Measurements from ENCODE around the gene ADAMTS15. TPM values are rescaled to one million over a fixed set of nuclear protein-coding genes. Genes with fewer than 3 reads are reported as not detected.

Gene ADAMTS15
- total RNA-seq, 1 donor from 2014 or later, result 0.15 TPM

GRCh38 chr11:130416530-130416882 is 31.9 kb upstream of the ADAMTS15 start:
- ATAC-seq (no peak), DNase-seq (ENCODE audit: low spot score) (no peak)

GRCh38 chr11:130416906-130417305 is 31.5 kb upstream of the ADAMTS15 start:
- no peak for ATAC-seq
- no peak for DNase-seq (ENCODE audit: low spot score)

- DNase-seq (ENCODE audit: low spot score) (no peak), ATAC-seq (no peak)
Measured at GRCh38 chr11:130418210-130418609, 30.2 kb upstream of the ADAMTS15 start.

- no peak for ATAC-seq
Measured at GRCh38 chr11:130418756-130419155, 29.7 kb upstream of the ADAMTS15 start.

GRCh38 chr11:130420478-130421198 is 27.8 kb upstream of the ADAMTS15 start:
- no peak for DNase-seq (ENCODE audit: low spot score)
- ATAC-seq, result peak; percentile 21

More at GRCh38 chr11:130418756-130419155, 29.7 kb upstream of the ADAMTS15 start:
- no peak for DNase-seq (ENCODE audit: low spot score)

GRCh38 chr11:130421199-130421585 is 27.3 kb upstream of the ADAMTS15 start:
- DNase-seq (ENCODE audit: low spot score), result no peak

GRCh38 chr11:130421697-130422096 is 26.7 kb upstream of the ADAMTS15 start:
- ATAC-seq, result no peak
- no peak for DNase-seq (ENCODE audit: low spot score)

More at GRCh38 chr11:130421199-130421585, 27.3 kb upstream of the ADAMTS15 start:
- ATAC-seq, result no peak

GRCh38 chr11:130422251-130422995 is 26.0 kb upstream of the ADAMTS15 start:
- DNase-seq (ENCODE audit: low spot score) (no peak), ATAC-seq (no peak)

- ATAC-seq, result no peak
Measured at GRCh38 chr11:130423541-130424142, 24.8 kb upstream of the ADAMTS15 start.

GRCh38 chr11:130424613-130425140 is 23.8 kb upstream of the ADAMTS15 start:
- DNase-seq (ENCODE audit: low spot score) (no peak), ATAC-seq (no peak)

More at GRCh38 chr11:130423541-130424142, 24.8 kb upstream of the ADAMTS15 start:
- no peak for DNase-seq (ENCODE audit: low spot score)

- ATAC-seq (no peak), DNase-seq (ENCODE audit: low spot score) (no peak)
Measured at GRCh38 chr11:130425156-130425555, 23.3 kb upstream of the ADAMTS15 start.

GRCh38 chr11:130426223-130426836 is 22.1 kb upstream of the ADAMTS15 start:
- DNase-seq (ENCODE audit: low spot score) (no peak), ATAC-seq (no peak)

GRCh38 chr11:130426837-130427341 is 21.6 kb upstream of the ADAMTS15 start:
- ATAC-seq (peak; percentile 65), DNase-seq (ENCODE audit: low spot score) (peak; percentile 61)

- ATAC-seq (peak; percentile 26), DNase-seq (ENCODE audit: low spot score) (no peak)
Measured at GRCh38 chr11:130427581-130428315, 20.7 kb upstream of the ADAMTS15 start.

GRCh38 chr11:130428316-130429119 is 19.9 kb upstream of the ADAMTS15 start, which contains the start of gene ADAMTS8:
TSS of gene ADAMTS8 (minus strand) at chr11:130428609. CDS start at chr11:130428286, 323 bp downstream.
- DNase-seq (ENCODE audit: low spot score) (no peak), ATAC-seq (peak; percentile 18)

GRCh38 chr11:130429120-130429681 is 19.2 kb upstream of the ADAMTS15 start:
- ATAC-seq (no peak), DNase-seq (ENCODE audit: low spot score) (no peak)

GRCh38 chr11:130429983-130430382 is 18.5 kb upstream of the ADAMTS15 start:
- ATAC-seq, result no peak
- DNase-seq (ENCODE audit: low spot score), result no peak

GRCh38 chr11:130431331-130431773 is 17.1 kb upstream of the ADAMTS15 start:
- DNase-seq (ENCODE audit: low spot score) (peak; percentile 74), ATAC-seq (peak; percentile 72)

- DNase-seq (ENCODE audit: low spot score), result no peak
- no peak for ATAC-seq
Measured at GRCh38 chr11:130431801-130432200, 16.6 kb upstream of the ADAMTS15 start.
